Activated CD8-positive, alpha-beta memory T cell treated with anti-CD3 and anti-CD28 coated beads for 36 hours (primary cell): Measurements from ENCODE around the gene PIP5KL1. TPM values are rescaled to one million over a fixed set of nuclear protein-coding genes. Genes with fewer than 3 reads are reported as not detected.

Source experiments
- CTCF ChIA-PET: fragments of 350-600 bp; sonication (Branson Sonifier 250); formaldehyde crosslinking; loops from one replicate; lab custom pipeline; 2021; ENCODE audit warnings: antibody characterized with exemption; lab: Charles Lee
- POLR2A ChIA-PET: fragments of 350-600 bp; sonication (Branson Sonifier 250); formaldehyde crosslinking; loops from one replicate; lab custom pipeline; 2021; ENCODE audit warnings: antibody characterized with exemption; lab: Charles Lee
- total RNA-seq, 2 experiments: library from RNA; stranded (reverse); gene quantifications; one replicate each; pipeline ENCODE4 v1.2.3, GENCODE V29; 2021

Gene PIP5KL1
- total RNA-seq, 2 experiments from 2014 or later = 1.0 to 2.5 TPM

DNA sequence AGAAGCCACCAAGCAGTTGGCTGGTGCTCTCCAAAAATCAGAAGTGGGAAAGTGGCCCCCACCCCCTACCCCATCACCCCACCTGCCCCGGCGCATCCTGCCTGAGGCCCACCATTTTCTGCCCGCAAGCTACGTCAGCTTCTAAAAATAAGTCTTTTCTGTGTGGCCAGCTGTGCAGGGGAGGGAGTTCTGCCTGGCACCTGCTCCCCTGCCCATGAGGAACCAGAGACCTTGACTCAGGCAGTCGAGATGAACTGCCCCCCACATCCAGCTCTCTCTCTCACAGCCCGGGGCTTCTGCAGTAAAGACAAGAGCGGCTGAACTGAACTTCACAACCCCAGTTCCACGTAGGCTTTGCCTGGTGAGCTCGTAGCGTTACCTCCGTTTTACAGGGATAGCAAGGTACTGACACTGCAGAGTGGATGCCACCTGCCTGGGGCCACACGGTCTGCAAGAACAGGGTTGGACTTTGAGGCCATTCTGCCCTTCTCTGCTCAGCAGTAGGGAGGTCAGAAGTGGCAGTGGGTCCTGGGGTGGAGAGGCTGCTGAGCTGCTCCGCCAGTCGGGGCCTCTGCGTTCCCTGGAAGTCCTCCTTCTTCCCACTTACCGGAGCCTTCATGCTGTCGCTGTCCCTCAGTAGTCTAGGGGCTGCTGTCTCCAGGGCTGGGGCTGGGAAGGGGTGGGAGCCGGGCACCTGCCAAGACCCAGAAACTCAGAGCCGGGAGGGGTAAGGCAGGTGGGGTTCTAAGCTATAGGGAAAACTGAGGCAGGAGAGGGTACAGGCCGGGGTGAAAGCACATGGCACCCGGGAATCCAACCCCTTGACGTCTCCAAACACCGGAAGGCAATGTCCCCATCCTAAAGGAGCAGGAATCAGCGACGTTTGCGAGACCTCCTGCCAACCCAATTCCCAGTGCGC, 14.5 kb downstream of the PIP5KL1 start:
- ChIA-PET CTCF (interaction anchor here (0.7 to 3.6 kb wide), 8 partner anchors 10 to 181 kb away, joined by 3 to 17 read pairs (median 5); partner anchors contain the start of genes ST6GALNAC6 and TOR2A), POLR2A (interaction anchor here (0.5 to 4.1 kb wide), 13 partner anchors 11 to 465 kb away, joined by 3 to 52 read pairs (median 4); partner anchors contain the start of genes DPM2, LRSAM1, RPL12 and SH2D3C)

DNA sequence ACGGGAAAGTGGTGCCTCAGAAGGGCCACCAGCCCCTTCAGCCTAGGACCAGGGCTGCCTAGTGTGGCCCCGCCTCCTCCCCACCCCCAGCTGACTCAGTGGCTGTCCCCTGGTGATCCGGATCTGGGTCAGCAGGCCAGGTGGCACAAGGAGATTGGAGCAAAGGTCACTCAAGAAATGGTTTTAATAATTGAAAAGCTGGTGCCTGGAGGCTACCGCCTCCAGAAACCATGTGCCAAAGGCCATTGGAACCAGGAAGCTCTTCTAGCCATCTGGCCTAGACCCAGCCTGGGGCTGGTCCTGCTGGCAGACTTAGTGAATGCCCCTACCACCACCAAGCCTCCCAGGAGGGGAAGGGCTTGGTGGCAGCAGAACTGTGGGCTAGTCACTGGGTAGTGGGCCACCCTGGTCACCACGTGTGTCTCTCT, 15.2 kb downstream of the PIP5KL1 start:
- ChIA-PET CTCF (interaction anchor here (0.7 to 3.6 kb wide), 5 partner anchors 9 to 127 kb away, joined by 3 to 17 read pairs (median 4); partner anchors contain the start of gene ST6GALNAC6), POLR2A (interaction anchor here (0.5 to 4.1 kb wide), 5 partner anchors 10 to 144 kb away, joined by 3 to 52 read pairs (median 7); partner anchors contain the start of gene ST6GALNAC6)

DNA sequence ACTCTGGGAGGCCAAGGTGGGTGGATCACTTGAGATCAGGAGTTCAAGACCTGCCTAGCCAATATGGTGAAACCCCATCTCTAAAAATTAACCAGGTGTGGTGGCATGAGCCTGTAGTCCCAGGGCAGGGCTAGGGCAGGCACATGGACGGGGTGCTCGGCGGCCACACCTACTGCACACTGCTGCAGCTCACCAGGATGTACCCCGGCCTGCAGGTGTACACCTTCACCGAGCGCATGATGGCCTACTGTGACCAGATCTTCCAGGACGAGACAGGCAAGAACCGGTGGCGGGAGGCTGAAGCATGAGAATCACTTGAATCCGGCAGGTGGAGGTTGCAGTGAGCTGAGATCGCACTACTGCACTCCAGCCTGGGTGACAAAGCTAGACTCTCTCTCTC, 16.9 kb downstream of the PIP5KL1 start:
- ChIA-PET POLR2A (interaction anchor here (0.6 kb wide), 1 partner anchor 69 kb away, joined by 5 read pairs; no protein-coding TSS in a partner anchor), CTCF (no interaction called here)

DNA sequence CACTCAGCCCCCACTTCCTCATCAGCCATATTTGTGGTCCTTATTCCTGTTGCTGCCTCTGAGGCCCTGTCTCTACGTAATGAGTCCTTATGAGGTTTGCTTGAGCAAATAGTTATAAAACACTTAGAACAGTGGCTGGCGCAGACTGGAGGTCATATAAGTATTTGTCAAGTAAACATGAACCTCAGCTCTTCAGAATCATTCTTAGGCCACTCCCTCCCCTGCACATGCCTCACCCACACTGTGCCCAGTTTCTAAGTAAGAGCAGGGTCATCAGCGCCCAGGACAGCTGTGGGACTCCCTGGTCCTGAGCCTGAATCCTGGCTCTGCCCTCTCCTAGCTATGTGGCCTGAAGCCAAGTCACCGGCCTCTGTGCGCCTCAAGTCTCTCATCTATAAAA, 17.7 kb downstream of the PIP5KL1 start:
- POLR2A ChIA-PET = no interaction called here
- CTCF ChIA-PET = interaction anchor here (1.4 kb wide), 1 partner anchor 178 kb away, joined by 3 read pairs; the partner anchor contains the start of gene TOR2A

DNA sequence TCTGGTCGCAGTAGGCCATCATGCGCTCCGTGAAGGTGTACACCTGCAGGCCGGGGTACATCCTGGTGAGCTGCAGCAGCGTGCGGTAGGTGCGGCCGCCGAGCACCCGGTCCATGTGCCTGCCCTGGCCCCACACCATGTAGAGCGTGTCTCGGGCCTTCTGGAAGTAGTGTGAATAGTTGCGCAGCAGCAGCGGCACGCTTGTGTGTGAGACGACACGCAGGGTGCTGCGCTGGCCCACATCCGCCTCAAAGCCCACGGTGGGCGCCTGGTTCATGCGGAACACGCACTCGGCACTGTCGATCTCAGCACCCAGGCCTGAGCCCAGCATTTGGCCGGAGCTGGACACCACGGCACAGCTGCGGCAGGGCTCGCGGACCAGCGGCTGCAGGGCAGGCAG, 18.3 kb downstream of the PIP5KL1 start:
- ChIA-PET CTCF (interaction anchor here (0.8 to 1.4 kb wide), 2 partner anchors 157 to 178 kb away, joined by 3 read pairs; partner anchors contain the start of gene TOR2A), POLR2A (no interaction called here)

DNA sequence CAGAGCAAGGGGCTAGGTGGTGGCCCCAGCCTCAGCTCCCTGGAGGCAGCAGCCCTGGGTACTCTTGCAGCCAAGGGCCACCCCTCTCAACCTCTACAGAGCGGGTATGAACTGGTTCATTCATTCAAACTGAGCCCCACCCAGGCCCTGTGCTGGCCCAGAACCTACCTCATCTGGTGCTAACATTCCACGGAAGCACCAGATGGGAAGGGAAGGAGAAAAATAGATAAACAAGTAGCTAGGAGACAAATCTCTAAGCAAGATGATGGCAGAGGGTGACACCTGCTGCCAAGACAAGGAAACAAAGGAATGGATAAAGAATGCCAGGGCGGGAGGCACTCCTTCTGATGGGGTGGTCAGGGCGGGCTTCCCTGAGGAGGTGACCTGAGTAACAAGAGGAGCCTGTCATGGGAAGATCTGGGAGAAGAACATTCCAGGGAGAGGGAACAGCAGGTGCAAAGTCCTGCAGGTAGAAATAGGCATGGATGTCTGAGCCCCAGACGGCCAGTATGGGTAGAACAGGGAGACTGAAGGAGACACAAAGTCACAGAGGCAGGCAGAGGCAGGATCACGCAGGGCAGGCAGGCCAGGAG, 19.9 kb downstream of the PIP5KL1 start:
- ChIA-PET POLR2A (no interaction called here), CTCF (interaction anchor here (0.8 to 2.2 kb wide), 4 partner anchors 11 to 59 kb away, joined by 3 to 8 read pairs (median 3); partner anchors contain the start of gene ST6GALNAC6)

DNA sequence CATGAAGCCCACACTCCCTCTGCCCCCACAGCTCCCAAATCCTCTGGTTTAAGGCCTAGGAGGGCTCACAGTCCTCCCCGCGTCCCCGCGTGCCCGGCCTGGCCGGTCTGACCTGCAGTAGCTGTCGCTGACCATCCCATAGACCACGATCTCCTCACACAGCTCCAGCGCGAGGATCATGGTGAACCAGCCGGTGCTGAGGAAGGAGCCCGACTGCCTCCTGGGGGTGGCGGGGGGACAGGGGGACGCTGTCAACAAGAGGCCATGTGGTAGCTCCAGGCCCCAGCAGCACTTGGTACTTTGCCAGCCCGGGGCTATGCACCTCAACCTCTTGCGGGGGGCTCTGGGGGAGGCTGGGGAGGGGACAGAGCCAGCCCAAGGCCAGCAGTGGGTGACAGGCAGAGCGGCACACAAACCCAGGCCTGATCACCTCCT, 20.7 kb downstream of the PIP5KL1 start:
- ChIA-PET CTCF (interaction anchor here (0.8 to 2.2 kb wide), 4 partner anchors 10 to 58 kb away, joined by 3 to 8 read pairs (median 4); partner anchors contain the start of gene ST6GALNAC6), POLR2A (interaction anchor here (0.6 kb wide), 1 partner anchor 132 kb away, joined by 3 read pairs; no protein-coding TSS in a partner anchor)

DNA sequence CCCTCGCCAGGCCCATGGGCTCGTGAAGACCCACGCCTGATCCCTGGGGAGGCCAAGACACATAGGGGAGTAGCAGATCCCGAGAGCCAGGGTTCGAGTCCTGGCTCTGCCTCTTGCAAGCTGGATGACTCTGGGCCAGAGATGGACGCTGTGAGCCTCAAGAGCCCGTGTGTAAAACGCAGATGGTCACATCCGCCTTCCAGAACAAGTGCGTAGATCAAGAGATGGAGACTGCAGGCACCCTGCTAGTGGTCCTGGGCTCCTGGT, 22.0 kb downstream of the PIP5KL1 start:
- POLR2A ChIA-PET = no interaction called here
- CTCF ChIA-PET = interaction anchor here (2.2 kb wide), 1 partner anchor 39 kb away, joined by 8 read pairs; no protein-coding TSS in a partner anchor

DNA sequence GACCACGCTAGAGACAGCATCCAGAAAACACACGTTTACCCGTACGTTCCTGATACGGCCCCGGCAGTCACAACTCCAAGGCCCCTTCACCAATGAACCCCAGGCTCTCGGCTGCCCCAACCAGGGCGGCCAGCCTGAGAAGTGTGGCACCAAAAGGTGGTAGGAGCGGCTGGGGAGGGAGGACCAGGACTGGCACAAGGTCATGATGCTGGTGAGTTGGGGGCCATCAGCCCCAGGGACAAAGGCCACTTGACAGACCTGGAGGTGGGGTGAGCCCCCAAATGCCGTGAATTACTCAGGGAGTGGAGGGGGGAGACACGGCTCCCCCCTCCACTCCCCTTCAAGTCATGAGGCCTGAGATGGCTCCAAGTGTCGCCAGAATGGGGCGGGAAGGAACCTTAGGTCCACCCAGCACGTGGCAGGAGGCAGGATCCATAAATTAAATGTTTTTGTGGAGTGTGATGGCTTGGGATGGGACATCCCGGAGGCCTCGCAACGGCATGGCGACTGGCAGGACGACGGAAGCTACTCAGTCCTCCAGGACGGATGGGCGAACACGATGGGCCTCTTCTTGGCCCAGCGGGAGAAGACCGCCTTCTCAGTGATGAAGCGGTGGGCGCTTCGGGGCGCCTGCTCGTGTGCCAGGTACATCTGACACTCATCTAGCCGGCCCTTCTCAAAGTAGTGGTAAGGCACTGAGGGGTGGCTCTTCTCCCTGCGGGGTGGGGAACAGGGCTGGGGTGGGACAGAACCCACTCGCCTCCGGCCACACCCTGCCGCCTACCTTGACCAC, 22.5 kb downstream of the PIP5KL1 start:
- ChIA-PET POLR2A (no interaction called here), CTCF (interaction anchor here (0.6 to 0.8 kb wide), 2 partner anchors 13 to 394 kb away, joined by 3 read pairs; no protein-coding TSS in a partner anchor)

DNA sequence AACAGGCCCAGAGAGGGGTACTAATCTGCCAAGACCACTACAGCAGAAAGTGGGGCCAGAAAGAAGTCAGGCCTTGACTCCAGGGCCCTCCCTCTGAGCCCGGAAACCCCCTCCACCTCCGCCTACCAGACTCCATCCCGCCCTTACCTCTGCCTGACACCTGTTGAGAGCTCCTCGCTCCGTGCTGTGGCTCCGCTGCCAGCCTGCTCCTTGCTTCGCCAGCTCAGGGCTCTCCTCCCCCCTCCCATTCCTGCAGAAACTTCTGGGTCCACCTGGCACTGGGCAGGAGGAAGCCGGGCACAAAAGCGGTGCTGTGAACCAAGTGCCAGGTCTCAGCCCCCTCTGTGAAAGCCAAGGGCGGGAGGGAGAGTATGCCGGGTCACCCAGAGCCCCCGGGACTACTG, 24.8 kb downstream of the PIP5KL1 start:
- POLR2A ChIA-PET = interaction anchor here (1.4 to 4.2 kb wide), 3 partner anchors 10 to 171 kb away, joined by 3 to 52 read pairs (median 10); partner anchors contain the start of genes ST6GALNAC4 and TOR2A

DNA sequence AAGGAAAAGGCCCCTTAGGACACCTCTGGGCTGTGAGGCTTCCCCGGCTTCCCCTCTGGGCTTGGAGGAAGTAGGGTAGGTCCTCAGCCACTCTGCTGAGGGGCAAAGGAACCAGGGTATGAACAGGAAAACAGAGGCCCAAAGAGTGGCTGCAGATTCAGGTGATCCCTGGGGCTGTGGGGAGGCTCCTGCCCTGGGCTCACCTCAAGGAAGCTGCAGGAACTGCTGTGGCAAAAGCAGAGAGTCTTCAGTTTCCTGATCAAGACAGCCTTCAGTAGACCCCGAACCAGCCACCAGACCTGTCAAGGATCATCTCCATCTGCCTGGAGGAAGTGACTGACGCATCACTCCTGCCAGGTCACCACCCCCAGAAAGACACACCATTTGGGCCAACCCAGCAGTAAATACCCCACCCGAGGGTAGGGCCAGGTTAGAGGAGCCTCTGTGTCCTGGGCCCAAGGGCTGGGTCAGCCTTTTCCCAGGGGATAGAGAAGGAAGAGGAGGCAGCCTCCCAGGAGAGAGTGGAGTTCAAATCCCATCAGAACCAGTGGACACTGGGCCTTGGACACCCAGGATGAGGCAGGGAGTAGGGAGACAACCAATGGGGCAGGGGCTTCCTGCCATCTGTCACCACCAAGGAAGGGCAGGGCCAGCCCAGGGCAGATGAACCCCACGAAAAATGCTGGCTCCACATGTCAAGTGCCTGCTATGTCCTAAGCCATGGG, 25.4 kb downstream of the PIP5KL1 start:
- CTCF ChIA-PET = interaction anchor here (0.9 to 2.3 kb wide), 5 partner anchors 11 to 121 kb away, joined by 3 to 17 read pairs (median 7); partner anchors contain the start of genes DPM2 and ST6GALNAC4
- POLR2A ChIA-PET = interaction anchor here (1.3 to 4.2 kb wide), 4 partner anchors 11 to 454 kb away, joined by 3 to 52 read pairs (median 5); partner anchors contain the start of genes CDK9, LRSAM1, RPL12 and ST6GALNAC4

More for the DNA sequence above, 24.8 kb downstream of the PIP5KL1 start:
- CTCF ChIA-PET = interaction anchor here (0.5 to 2.3 kb wide), 6 partner anchors 11 to 291 kb away, joined by 3 to 17 read pairs (median 4); partner anchors contain the start of genes DPM2, SH2D3C, ST6GALNAC4 and TOR2A

DNA sequence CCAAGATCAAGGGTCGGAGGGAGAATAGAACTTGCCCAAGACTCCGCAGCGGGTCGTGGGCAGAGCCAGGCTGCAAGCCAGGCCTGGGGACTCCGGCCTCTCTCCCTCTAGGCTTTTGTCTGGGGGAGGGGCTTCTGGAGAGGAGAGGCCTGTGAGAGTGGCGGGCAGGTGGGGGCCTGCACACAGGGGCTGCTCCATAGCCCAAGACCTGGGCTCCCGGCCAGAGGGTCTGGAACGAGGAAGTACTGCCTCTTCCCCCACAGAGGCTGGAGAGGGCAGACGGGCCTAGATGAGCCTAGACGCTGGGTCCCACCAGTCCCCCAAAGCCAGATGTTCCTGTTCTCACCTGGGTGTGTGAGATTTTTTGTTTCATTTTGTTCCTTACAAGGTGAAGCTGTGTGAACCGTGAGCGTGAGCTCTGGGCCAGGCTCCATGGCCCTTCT, 26.0 kb downstream of the PIP5KL1 start:
- ChIA-PET CTCF (interaction anchor here (0.7 to 2.3 kb wide), 4 partner anchors 12 to 120 kb away, joined by 3 to 13 read pairs (median 5); partner anchors contain the start of gene ST6GALNAC4), POLR2A (interaction anchor here (1.0 to 4.2 kb wide), 5 partner anchors 11 to 453 kb away, joined by 3 to 52 read pairs (median 5); partner anchors contain the start of genes CDK9, LRSAM1, RPL12 and SH2D3C)

DNA sequence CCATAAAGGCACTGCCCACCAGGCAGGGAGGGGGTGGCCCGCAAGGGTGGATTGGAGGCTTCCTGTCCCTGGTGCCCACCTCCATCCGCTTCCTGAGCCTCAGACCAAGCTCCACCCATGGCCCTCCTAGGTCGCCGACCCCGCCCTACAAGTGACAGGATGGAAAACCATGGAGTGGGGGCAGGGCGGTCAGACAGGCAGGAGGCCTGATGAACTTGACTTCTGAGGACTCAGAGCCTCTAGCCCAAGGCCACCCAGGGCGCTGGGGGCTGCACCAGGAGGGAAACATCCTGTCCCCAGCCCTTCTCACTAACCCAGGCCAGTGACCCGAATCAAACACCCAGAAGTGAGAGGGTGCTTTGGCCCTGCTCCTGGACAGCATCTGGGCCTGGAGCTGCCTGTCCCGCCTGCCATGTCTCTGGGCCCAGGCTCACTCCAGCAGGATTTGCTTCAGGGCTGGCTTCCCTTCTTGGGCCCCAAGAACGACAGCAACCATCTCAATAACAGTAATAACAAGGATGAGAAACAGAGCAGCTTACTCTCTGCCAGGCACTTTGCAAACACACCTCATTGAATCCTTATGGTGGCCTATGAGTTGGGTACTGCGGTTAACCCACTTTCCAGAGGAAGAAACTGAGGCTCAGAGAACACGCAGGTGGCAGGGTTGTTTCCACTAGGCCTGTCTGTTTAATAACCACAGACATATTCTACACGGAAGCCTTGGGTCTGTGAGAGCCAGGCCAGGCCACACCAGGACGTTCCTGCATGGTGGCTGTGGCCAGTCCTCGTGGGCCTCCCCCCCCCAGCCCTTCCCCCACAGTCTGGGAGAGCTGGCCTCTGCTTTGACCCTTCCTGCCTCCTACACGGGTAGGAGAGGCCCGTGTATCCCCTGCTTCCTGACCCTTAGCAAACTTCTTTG, 26.8 kb downstream of the PIP5KL1 start:
- CTCF ChIA-PET = interaction anchor here (0.7 to 2.3 kb wide), 6 partner anchors 13 to 119 kb away, joined by 3 to 13 read pairs (median 4); partner anchors contain the start of genes PIP5KL1 and ST6GALNAC4
- POLR2A ChIA-PET = interaction anchor here (0.7 to 4.2 kb wide), 6 partner anchors 12 to 453 kb away, joined by 3 to 52 read pairs (median 4); partner anchors contain the start of genes CDK9, LRSAM1, RPL12 and SH2D3C

DNA sequence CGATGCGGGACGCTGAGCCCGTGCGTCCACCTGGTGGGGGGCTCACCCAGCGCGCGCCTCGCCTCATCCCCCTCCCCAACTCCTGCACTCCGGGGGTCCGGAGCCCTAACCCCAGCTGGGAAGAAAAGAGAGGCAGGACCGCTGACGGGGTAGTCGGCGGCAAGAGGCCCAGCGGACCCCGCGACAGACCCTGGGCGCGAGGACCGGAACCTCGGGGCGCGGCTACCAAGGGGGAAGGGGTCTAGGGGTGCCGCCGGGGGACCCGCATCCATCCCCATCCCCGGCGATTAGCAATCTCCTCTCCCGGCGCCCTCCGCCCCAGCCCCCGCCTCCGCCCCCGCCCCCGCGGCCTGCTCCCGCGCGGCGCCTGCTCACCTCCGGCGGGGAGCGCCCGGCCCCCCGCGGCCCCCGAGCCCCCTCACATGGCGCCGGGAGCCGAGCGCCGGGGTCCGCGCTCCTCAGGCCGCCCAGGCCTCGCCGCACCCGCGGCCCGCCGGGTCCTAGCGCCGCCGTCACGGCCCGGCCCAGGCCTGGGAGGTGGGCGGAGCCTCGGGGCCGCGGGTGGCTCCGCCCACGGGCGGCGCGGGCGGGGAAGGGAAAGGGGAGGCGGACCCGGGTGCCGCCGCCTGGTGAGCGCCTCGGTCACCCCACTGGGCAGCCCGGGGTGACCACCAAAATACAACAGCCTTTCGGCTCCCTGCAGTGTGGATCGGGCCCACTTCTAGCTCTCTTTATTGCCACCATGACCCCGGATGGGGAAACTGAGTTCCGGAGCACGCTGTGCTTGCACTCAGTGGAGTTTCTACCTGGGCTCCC, 31.2 kb downstream of the PIP5KL1 start, which contains the start of gene ST6GALNAC6:
TSS of gene ST6GALNAC6 (minus strand) at position 476 of the 816 bp plus-strand sequence. CDS start 1,622 bp downstream, outside the sequence.
- POLR2A ChIA-PET = interaction anchor here (1.0 to 1.4 kb wide), 2 partner anchors 16 to 111 kb away, joined by 3 to 10 read pairs; no protein-coding TSS in a partner anchor
- CTCF ChIA-PET = interaction anchor here (0.9 to 2.2 kb wide), 5 partner anchors 10 to 129 kb away, joined by 3 to 6 read pairs (median 5); partner anchors contain the start of gene ST6GALNAC4
